Measurements from ENCODE around the gene JMJD4.

JMJD4 gene

GRCh38 chr1:227734856-227735538 lies at the start of gene JMJD4, which contains the start of gene SNAP47:
TSS of gene JMJD4 (minus strand) at chr1:227735302. CDS start at chr1:227735273, 29 bp downstream.
TSS of gene SNAP47 (plus strand) at chr1:227735435. CDS start at chr1:227747737, 12,302 bp downstream.
- DNase-seq = peak; percentile 87

GRCh38 chr1:227782226-227782625 lies 47.1 kb upstream of the JMJD4 start:
- no peak for DNase-seq

GRCh38 chr1:227781314-227781930 lies 46.3 kb upstream of the JMJD4 start:
- DNase-seq = no peak

- DNase-seq = no peak
These were observed 45.3 kb upstream of the JMJD4 start for GRCh38 chr1:227780101-227781044.

GRCh38 chr1:227779685-227780084 lies 44.6 kb upstream of the JMJD4 start:
- no peak for DNase-seq

GRCh38 chr1:227779021-227779441 lies 43.9 kb upstream of the JMJD4 start:
- no peak for DNase-seq

- DNase-seq = no peak
These were observed 43.4 kb upstream of the JMJD4 start for GRCh38 chr1:227778401-227778947.

GRCh38 chr1:227777646-227778045 lies 42.5 kb upstream of the JMJD4 start:
- DNase-seq = no peak

GRCh38 chr1:227777156-227777555 lies 42.1 kb upstream of the JMJD4 start:
- DNase-seq = no peak

GRCh38 chr1:227776331-227776771 lies 41.2 kb upstream of the JMJD4 start:
- DNase-seq = no peak

GRCh38 chr1:227775841-227776240 lies 40.7 kb upstream of the JMJD4 start:
- no peak for DNase-seq

GRCh38 chr1:227774821-227775661 lies 39.9 kb upstream of the JMJD4 start:
- DNase-seq = no peak

GRCh38 chr1:227774051-227774731 lies 39.1 kb upstream of the JMJD4 start:
- no peak for DNase-seq

- DNase-seq = no peak
These were observed 38.5 kb upstream of the JMJD4 start for GRCh38 chr1:227773558-227773957.

- DNase-seq = no peak
These were observed 36.7 kb upstream of the JMJD4 start for GRCh38 chr1:227771771-227772170.

- no peak for DNase-seq
These were observed 36.2 kb upstream of the JMJD4 start for GRCh38 chr1:227771326-227771725.

- DNase-seq = no peak
These were observed 35.7 kb upstream of the JMJD4 start for GRCh38 chr1:227770812-227771211.

GRCh38 chr1:227769936-227770494 lies 34.9 kb upstream of the JMJD4 start:
- DNase-seq = no peak

- DNase-seq = no peak
These were observed 34.2 kb upstream of the JMJD4 start for GRCh38 chr1:227769047-227769935.

- no peak for DNase-seq
These were observed 33.5 kb upstream of the JMJD4 start for GRCh38 chr1:227768640-227769039.

Measured in activated T-cell treated with anti-CD3 and anti-CD28 coated beads for 4 hours (primary cell).